ENCODE measurements around the gene PHACTR2. TPM values are rescaled to one million over a fixed set of nuclear protein-coding genes. Genes with fewer than 3 reads are reported as not detected.

Gene PHACTR2
- total and polyA plus RNA-seq, 2 of the 13 experiments (the other 11 are each of a cell fraction or from before 2014, with no cell fraction given): 11.3 to 28.2 TPM

GRCh38 chr6:143843677-143843999 lies 165.9 kb downstream of the PHACTR2 start (continued):
- TF ChIP-seq ZNF790 (CRISPR knock-in tag; IDR thresholded peaks at IDR 0.05; ENCODE audit: borderline replicate concordance): 0 out of 2 replicates have a peak, but pooled peaks have one; percentile 5
- no peak for TF ChIP-seq ATF7 (IDR thresholded peaks at IDR 0.05)
- TF ChIP-seq ATF7 (CRISPR knock-in tag; IDR thresholded peaks at IDR 0.05): no peak
- TF ChIP-seq, protein P1, sequence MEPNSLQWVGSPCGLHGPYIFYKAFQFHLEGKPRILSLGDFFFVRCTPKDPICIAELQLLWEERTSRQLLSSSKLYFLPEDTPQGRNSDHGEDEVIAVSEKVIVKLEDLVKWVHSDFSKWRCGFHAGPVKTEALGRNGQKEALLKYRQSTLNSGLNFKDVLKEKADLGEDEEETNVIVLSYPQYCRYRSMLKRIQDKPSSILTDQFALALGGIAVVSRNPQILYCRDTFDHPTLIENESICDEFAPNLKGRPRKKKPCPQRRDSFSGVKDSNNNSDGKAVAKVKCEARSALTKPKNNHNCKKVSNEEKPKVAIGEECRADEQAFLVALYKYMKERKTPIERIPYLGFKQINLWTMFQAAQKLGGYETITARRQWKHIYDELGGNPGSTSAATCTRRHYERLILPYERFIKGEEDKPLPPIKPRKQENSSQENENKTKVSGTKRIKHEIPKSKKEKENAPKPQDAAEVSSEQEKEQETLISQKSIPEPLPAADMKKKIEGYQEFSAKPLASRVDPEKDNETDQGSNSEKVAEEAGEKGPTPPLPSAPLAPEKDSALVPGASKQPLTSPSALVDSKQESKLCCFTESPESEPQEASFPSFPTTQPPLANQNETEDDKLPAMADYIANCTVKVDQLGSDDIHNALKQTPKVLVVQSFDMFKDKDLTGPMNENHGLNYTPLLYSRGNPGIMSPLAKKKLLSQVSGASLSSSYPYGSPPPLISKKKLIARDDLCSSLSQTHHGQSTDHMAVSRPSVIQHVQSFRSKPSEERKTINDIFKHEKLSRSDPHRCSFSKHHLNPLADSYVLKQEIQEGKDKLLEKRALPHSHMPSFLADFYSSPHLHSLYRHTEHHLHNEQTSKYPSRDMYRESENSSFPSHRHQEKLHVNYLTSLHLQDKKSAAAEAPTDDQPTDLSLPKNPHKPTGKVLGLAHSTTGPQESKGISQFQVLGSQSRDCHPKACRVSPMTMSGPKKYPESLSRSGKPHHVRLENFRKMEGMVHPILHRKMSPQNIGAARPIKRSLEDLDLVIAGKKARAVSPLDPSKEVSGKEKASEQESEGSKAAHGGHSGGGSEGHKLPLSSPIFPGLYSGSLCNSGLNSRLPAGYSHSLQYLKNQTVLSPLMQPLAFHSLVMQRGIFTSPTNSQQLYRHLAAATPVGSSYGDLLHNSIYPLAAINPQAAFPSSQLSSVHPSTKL (CRISPR knock-in tag; IDR thresholded peaks at IDR 0.05): no peak
- TF ChIP-seq MAF1 (CRISPR knock-in tag; IDR thresholded peaks at IDR 0.05; ENCODE audit: borderline replicate concordance): 0 out of 2 replicates have a peak, but pooled peaks have one; percentile 29
- TF ChIP-seq HCFC1 (IDR thresholded peaks at IDR 0.05; ENCODE audit: low read depth, low read length): no peak
- TF ChIP-seq ZNF850 (CRISPR knock-in tag; conservative IDR thresholded peaks at IDR 0.05): no peak
- no peak for TF ChIP-seq PHF5A (CRISPR knock-in tag; IDR thresholded peaks at IDR 0.05; ENCODE audit: low read depth, unreplicated experiment)
- no peak for TF ChIP-seq ZNF558 (CRISPR knock-in tag; IDR thresholded peaks at IDR 0.05; ENCODE audit: borderline replicate concordance)
- no peak; the same call in 1 of the 2 replicates for TF ChIP-seq THAP9 (CRISPR knock-in tag; IDR thresholded peaks at IDR 0.05; ENCODE audit: borderline replicate concordance)
- TF ChIP-seq, protein P2, sequence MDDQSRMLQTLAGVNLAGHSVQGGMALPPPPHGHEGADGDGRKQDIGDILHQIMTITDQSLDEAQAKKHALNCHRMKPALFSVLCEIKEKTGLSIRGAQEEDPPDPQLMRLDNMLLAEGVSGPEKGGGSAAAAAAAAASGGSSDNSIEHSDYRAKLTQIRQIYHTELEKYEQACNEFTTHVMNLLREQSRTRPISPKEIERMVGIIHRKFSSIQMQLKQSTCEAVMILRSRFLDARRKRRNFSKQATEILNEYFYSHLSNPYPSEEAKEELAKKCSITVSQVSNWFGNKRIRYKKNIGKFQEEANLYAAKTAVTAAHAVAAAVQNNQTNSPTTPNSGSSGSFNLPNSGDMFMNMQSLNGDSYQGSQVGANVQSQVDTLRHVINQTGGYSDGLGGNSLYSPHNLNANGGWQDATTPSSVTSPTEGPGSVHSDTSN (CRISPR knock-in tag; IDR thresholded peaks at IDR 0.05; ENCODE audit: borderline replicate concordance): no peak
- no peak for TF ChIP-seq MIER2 (CRISPR knock-in tag; IDR thresholded peaks at IDR 0.05)
- TF ChIP-seq RFX1 (IDR thresholded peaks at IDR 0.05): no peak
- TF ChIP-seq PPARG (CRISPR knock-in tag; conservative IDR thresholded peaks at IDR 0.05): no peak
- TF ChIP-seq GPN1 (CRISPR knock-in tag; IDR thresholded peaks at IDR 0.05; ENCODE audit: borderline replicate concordance): no peak
- TF ChIP-seq TCF7L2 (IDR thresholded peaks at IDR 0.05; ENCODE audit: low read depth, low read length): no peak
- no peak for TF ChIP-seq ZNF333 (CRISPR knock-in tag; IDR thresholded peaks at IDR 0.05; ENCODE audit: borderline replicate concordance)
- TF ChIP-seq PAX8 (CRISPR knock-in tag; IDR thresholded peaks at IDR 0.05; ENCODE audit: borderline replicate concordance): no peak
- TF ChIP-seq RAD51 (IDR thresholded peaks at IDR 0.05; ENCODE audit: borderline replicate concordance): no peak
- no peak for TF ChIP-seq RNF2 (conservative IDR thresholded peaks at IDR 0.05; ENCODE audit: low read depth)

All from HepG2 (cell line).